ENCODE measurements around the gene SIGLEC1. TPM values are rescaled to one million over a fixed set of nuclear protein-coding genes. Genes with fewer than 3 reads are reported as not detected.

The SIGLEC1 gene
- total RNA-seq, 1 experiment from 2014 or later = not detected

DNA sequence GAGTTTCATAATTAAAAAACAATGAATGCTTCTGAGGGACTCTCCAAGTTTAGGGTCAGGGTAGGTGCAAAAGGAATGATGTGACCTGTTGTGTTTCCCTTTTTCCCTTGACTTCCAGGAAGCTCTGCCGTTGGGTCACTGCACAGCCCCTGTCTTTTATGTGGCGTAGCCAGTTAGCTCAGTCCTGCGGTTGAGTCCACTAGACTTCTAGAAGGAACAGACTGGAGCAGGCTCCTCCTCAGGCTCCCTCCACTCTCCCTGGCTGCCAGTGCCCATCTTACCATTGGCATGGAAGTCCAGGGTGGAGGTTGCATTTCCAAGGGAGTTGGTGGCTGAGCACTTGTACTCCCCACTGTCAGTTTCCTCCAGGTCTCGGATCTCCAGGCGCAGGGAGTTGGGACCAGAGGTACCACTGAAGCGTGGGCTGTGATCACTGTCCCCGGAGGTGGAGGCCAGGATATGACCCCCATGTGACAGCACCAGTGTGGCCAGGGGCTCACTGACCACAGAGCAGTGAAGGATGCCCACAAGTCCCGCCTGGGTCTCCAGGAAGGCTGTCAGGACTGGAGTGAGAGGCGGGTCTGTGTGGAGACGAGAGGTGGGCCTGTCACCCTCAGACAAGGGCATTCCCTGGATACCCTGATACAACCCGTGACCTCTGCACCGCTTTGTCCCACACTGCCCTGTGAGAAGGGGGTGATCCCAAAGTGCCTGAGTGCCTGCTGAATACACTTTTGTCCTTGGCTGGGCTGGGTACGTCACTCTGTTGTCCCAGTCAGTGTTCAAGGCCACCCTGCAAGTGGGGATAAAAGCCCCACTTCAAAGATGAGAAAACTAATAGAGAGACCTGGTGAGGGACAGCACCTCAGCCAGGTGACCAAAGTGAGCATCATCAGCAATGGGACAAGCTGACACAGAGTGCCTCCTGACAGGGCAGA, 11.1 kb downstream of the SIGLEC1 start:
- DNase-seq (ENCODE audit: low spot score) = no peak

DNA sequence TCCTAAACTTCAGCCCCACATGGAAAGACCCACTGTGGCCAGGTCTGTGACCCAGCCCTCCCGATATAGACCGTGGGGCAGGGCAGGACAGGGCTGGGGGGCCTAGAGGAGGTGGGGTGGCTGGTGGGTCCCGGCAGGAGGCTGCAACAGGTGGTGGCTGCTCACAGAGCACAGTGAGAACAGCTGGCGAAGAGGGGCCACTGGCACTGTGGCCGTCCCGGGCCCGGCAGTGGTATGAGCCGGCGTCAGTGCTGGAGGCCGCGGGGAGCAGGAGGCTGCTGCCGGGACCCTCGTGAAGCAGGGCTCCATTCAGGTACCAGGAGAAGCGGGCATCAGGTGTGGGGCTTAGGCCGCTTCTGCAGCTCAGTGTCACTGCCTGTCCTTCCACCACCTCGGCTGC, 13.4 kb downstream of the SIGLEC1 start:
- no peak for DNase-seq (ENCODE audit: low spot score)

DNA sequence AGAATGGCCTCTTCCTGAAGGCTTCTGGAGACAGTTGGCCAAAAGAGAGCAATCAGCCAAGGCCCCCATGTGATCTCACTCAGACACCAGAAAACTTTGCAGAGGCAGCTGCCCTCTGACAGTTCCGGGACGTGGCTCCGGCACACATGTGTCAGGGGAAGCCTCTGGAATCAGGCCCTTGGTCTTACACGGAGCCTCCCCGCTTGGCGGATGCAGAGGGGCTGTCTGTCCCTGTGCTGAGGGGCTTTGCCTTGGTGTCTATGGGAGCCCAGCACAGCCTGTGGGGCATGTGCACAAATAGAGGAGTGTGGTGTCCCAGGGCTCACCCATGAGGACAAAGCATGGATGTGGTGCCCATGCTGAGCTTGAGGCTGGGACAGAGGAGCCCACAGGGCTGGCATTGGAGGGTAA, 13.8 kb downstream of the SIGLEC1 start:
- DNase-seq (ENCODE audit: low spot score) = no peak

- DNase-seq (ENCODE audit: low spot score) = no peak
These were observed 14.7 kb downstream of the SIGLEC1 start for GRCh38 chr20:3697588-3698305.

GRCh38 chr20:3696745-3697587, 15.4 kb downstream of the SIGLEC1 start:
- DNase-seq (ENCODE audit: low spot score) = no peak

GRCh38 chr20:3696200-3696599, 16.2 kb downstream of the SIGLEC1 start:
- DNase-seq (ENCODE audit: low spot score) = no peak

DNA sequence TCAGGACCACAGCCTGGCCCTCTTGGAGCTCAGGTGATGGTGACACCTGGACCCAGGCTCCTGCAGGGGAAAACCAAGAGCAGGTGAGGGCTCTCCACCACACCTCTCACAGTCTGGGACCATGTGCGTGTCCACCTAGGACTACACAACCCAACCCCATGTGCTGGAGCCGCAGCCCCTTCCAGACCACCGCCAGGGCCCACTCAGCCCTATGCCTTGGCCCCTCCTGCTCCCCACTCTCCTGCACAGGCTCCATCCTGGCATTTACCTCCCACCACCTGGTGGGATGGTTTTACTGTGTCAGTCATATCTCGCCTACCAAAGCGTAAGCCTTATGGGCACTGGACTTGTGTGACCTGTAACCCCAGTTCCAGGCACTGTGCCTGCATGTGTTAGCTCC, 17.5 kb downstream of the SIGLEC1 start:
- DNase-seq (ENCODE audit: low spot score) = no peak

DNA sequence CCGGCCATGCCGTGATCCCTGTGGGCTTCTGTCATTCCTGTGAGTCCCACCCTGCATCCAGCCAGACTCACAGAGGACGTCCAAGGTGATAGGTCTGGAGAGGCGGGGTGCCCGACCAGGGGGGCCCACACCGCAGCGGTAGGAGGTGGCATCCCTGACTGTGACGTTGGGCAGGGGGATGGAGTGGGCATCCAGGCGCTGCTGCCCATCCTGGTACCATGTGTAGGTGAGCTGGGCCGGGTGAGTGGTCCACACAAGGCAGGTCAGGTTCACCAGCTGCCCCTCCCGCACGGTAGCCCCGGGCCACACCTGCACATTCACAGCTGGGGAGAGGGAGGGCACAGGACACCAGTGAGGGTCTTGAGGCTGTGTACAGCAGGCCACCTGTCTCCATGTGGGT, 19.0 kb downstream of the SIGLEC1 start:
- no peak for DNase-seq (ENCODE audit: low spot score)

- DNase-seq (ENCODE audit: low spot score) = no peak
These were observed 19.6 kb downstream of the SIGLEC1 start for GRCh38 chr20:3692706-3693294.

- no peak for DNase-seq (ENCODE audit: low spot score)
These were observed 20.5 kb downstream of the SIGLEC1 start for GRCh38 chr20:3691897-3692296.

- DNase-seq (ENCODE audit: low spot score) = no peak
These were observed 21.1 kb downstream of the SIGLEC1 start for GRCh38 chr20:3691306-3691705.

GRCh38 chr20:3690413-3690812, 22.0 kb downstream of the SIGLEC1 start:
- DNase-seq (ENCODE audit: low spot score) = no peak

- no peak for DNase-seq (ENCODE audit: low spot score)
These were observed 22.4 kb downstream of the SIGLEC1 start for GRCh38 chr20:3689978-3690377.

- DNase-seq (ENCODE audit: low spot score) = peak; percentile 29
These were observed 24.7 kb downstream of the SIGLEC1 start for GRCh38 chr20:3687655-3688054.

GRCh38 chr20:3686867-3687321, 25.5 kb downstream of the SIGLEC1 start:
- DNase-seq (ENCODE audit: low spot score) = peak; percentile 46

- no peak for DNase-seq (ENCODE audit: low spot score)
These were observed 26.0 kb downstream of the SIGLEC1 start for GRCh38 chr20:3686421-3686820.

DNA sequence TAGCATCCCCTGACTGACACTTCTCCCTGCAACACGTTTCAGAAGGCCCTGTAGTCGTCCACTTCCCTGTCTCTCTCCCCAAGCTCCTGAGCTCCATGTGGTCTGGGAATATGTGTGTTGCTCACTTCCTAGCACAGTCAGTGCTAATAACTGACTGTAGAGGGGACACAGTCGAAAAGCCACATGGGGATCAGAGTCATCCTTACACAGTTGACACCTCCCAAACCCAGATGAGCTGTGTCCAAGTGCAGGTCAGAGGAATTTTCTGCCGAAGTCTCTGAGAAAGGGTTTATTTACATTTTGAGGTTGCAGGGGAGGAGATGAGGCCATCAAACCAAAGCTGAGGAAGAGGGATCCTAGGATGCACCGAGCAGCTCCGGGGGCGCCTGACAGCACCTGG, 27.1 kb downstream of the SIGLEC1 start:
- DNase-seq (ENCODE audit: low spot score) = no peak

DNA sequence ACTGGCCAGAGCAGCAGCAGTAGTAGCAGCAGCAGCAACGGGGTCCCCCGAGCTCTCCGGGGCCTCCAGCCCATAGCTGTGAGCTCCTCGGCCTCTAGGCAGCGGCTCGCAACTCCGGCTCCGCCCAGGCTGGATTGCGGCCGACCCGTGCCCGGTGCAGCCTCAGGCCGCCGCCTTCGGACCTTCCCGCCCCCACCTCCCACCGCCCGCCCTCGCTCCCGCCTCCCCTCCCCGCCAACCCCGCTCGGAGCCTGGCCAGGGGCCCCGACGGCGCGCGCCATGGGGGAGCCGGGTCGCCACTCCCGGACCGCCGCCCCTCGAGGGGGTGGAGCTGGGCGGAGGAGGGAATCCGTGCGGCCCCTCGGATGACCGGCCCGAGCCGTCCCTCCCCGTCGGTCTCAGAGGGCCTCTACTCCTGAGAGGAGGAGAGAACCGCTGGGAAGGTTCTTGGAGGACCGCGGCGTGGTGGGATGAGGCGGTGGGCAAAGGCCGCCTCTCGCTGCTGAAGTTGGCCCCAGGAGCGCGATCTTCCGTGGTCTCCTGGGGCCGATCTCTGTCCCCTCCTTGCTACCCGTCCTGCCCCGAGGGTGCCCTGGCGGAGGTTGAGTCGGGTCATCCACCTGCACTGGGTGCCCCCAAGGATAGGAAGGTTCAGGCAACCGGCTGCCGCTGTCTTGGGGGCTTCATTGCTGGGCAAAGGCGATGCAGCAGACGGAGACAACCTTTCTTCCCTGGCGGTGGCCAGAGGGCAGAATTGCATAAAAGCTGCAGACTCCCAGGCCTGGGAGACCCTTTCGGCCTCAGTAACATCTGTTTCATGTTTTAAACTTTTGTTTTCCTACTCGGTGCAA, 30.2 kb downstream of the SIGLEC1 start, which contains the start of gene ADAM33:
TSS of gene ADAM33 (minus strand) at position 80 of the 851 bp plus-strand sequence. CDS start at position 74, 6 bp downstream.
- no peak for DNase-seq (ENCODE audit: low spot score)

DNA sequence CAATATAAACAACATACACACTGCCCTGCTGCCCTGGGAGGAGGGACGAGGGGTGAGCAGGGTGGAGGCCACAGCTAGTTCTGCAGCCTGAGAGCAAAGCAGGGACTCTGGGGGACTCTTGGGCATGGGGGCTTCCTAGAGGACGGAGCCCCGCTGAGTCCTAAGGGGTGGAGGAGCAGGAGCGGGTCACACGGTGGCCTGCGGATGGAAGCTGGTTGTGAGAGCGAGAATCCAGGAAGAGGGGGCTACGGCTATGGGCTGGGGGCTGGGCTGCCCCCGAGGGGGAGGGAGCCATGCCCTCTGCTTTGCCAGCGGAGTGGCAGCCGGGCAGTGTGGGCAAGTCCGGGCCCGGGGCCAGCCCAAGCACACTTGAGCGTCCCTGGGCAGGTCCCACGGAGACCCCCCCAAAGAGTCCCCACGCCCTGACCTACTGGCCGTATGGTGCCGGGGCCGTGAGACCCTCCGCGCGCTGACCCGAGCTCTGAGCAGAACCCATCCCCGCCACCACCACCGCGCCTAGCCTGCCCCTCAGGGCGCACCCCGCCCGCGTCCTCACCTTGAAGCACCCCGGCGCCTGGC, 31.0 kb downstream of the SIGLEC1 start:
- no peak for DNase-seq (ENCODE audit: low spot score)
